ENCODE results near the gene TEN1.

Gene TEN1

DNA sequence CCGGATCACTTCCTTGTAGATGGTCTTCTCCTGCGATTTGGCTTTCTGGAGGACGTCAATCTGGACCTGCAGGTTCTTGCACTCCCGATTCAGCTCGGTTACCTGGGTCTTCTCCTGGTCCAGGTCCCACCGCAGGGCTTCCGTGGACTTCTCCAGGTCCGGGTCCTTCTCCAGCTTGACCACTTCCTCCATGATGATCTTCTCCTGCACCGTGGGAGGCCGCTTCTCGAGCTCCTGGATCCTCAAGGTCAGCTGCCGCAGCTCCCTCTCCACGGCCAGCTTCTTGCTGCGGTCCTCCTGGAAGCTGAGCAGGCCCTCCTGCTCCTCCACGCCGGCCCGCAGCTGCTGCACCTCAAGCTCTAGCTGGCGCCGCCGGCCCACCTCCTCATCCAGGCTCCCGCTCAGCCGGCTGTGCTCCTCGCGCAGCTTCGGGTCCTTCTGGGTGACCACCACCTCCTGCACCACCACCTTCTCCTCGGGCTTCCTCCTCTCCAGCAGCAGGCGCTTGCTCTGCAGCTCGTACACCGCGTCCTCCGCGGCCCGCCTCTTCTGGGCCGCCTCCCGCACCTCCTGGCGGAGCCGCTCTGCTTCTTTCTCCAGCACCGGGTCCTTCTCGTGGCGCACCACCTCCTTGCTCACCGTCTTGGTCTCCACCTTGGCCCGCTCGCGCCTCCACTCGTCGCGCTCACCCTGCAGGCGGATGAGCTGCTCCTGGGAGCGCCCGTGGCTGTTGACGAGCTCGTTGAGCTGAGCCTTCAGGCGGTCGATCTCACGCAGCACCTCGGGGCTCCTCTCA lies 29.8 kb downstream of the TEN1 start:
- H3K36me3 ChIP-seq (ENCODE audit: low read length) = no peaks in the 10 kb centered on the region
- no peak overlapping the region for H3K27ac ChIP-seq (ENCODE audit: low read depth, low read length)
- no peak overlapping the region for H3K4me2 ChIP-seq (ENCODE audit: low read depth, low read length, poor library complexity, severe bottlenecking)
- no peak overlapping the region for H3K4me3 ChIP-seq (ENCODE audit: insufficient read depth, low read length, poor library complexity, severe bottlenecking)
- H3K27me3 ChIP-seq (ENCODE audit: low read length) = no peaks in the 10 kb centered on the region
- H2AFZ ChIP-seq (ENCODE audit: low read depth, low read length, severe bottlenecking) = no peak overlapping the region
- no peaks in the 10 kb centered on the region for H3K79me2 ChIP-seq (ENCODE audit: insufficient read depth, low read length)
- no peak for TF ChIP-seq EZH2phosphoT487 (conservative IDR thresholded peaks at IDR 0.05; ENCODE audit: low read length)
- TF ChIP-seq, protein P1, sequence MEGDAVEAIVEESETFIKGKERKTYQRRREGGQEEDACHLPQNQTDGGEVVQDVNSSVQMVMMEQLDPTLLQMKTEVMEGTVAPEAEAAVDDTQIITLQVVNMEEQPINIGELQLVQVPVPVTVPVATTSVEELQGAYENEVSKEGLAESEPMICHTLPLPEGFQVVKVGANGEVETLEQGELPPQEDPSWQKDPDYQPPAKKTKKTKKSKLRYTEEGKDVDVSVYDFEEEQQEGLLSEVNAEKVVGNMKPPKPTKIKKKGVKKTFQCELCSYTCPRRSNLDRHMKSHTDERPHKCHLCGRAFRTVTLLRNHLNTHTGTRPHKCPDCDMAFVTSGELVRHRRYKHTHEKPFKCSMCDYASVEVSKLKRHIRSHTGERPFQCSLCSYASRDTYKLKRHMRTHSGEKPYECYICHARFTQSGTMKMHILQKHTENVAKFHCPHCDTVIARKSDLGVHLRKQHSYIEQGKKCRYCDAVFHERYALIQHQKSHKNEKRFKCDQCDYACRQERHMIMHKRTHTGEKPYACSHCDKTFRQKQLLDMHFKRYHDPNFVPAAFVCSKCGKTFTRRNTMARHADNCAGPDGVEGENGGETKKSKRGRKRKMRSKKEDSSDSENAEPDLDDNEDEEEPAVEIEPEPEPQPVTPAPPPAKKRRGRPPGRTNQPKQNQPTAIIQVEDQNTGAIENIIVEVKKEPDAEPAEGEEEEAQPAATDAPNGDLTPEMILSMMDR (IDR thresholded peaks at IDR 0.05; ENCODE audit: insufficient read depth, low read length, poor library complexity, severe bottlenecking) = no peak
- H3K9me3 ChIP-seq (ENCODE audit: insufficient read depth, low read length) = no peaks in the 10 kb centered on the region
- no peak overlapping the region for H3K9ac ChIP-seq (ENCODE audit: low read length)
- no peaks in the 10 kb centered on the region for H4K20me1 ChIP-seq (ENCODE audit: low read depth, low read length)
- H3K9me2 ChIP-seq (replicated peaks; ENCODE audit: insufficient read depth, low read length) = no peaks in the 10 kb centered on the region
- no peaks in the 10 kb centered on the region for H3F3A ChIP-seq (ENCODE audit: insufficient read depth)

DNA sequence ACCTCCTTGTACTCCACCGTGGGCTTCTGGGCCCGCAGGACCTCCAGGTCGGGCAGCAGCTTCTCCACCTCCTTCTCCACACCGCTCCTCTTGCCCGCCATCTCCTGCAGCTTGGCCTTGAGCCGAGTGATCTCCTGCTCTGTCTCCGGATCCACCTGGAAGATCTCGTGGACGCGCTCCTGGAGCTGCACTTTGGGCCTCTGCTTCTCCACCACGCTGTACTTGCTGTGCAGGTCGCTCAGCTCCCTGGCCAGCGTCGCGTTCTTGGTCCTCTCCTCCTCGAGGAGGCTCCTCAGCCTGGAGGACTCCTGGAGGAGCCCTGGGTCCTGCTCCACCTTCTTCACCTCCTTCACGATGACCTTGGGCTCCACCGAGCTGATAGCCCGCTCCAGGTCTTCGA lies 30.4 kb downstream of the TEN1 start:
- Histone ChIP-seq H3K4me2 (ENCODE audit: low read depth, low read length, poor library complexity, severe bottlenecking) (no peak overlapping the region), H3F3A (ENCODE audit: insufficient read depth) (no peaks in the 10 kb centered on the region), H4K20me1 (ENCODE audit: low read depth, low read length) (no peaks in the 10 kb centered on the region), H3K9me2 (replicated peaks; ENCODE audit: insufficient read depth, low read length) (no peaks in the 10 kb centered on the region), H2AFZ (ENCODE audit: low read depth, low read length, severe bottlenecking) (no peak overlapping the region), H3K79me2 (ENCODE audit: insufficient read depth, low read length) (no peaks in the 10 kb centered on the region), H3K36me3 (ENCODE audit: low read length) (no peaks in the 10 kb centered on the region), H3K27me3 (ENCODE audit: low read length) (no peaks in the 10 kb centered on the region), H3K9ac (ENCODE audit: low read length) (no peak overlapping the region), H3K27ac (ENCODE audit: low read depth, low read length) (no peak overlapping the region), H3K4me3 (ENCODE audit: insufficient read depth, low read length, poor library complexity, severe bottlenecking) (no peak overlapping the region), H3K9me3 (ENCODE audit: insufficient read depth, low read length) (no peaks in the 10 kb centered on the region)
- no peak for TF ChIP-seq EZH2phosphoT487 (conservative IDR thresholded peaks at IDR 0.05; ENCODE audit: low read length)
- TF ChIP-seq, protein P1 (IDR thresholded peaks at IDR 0.05; ENCODE audit: insufficient read depth, low read length, poor library complexity, severe bottlenecking) = no peak

DNA sequence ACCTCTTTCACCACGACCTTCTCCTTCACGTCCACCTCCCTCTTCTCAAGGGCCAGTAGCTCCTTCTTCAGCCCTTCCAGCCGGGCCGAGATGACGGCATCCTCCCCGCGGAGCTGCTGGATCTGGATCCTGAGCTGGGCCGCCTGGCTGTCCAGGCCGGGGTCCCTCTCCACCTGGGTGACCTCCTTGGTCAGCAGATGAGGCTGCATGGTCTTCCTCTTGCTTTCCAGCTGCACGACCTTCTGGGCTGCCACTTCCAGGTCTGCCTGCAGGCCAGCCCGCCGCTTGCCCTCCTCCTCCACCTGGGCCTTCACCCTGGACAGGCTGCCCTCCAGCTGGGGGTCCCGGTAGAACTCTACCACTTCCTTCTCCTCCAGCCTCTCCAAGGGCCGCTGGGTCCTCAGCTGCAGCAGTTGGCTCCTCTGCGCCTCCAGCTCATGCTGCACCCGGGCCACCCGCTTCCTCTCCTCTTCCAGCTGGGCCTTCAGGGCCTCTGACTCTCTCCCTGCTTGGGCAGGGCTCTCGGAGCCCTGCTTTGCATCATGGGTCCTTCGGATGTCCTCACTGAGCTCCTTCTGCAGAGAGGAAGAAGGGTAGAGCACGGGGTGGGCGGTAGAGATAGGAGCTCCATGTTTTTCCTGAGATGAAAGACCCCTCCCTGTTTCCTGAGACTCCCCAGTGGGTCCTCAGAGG lies 31.1 kb downstream of the TEN1 start:
- no peak overlapping the region for H3K27ac ChIP-seq (ENCODE audit: low read depth, low read length)
- H2AFZ ChIP-seq (ENCODE audit: low read depth, low read length, severe bottlenecking) = no peak overlapping the region
- no peak overlapping the region for H3K4me2 ChIP-seq (ENCODE audit: low read depth, low read length, poor library complexity, severe bottlenecking)
- no peaks in the 10 kb centered on the region for H3K27me3 ChIP-seq (ENCODE audit: low read length)
- H3F3A ChIP-seq (ENCODE audit: insufficient read depth) = no peaks in the 10 kb centered on the region
- no peaks in the 10 kb centered on the region for H4K20me1 ChIP-seq (ENCODE audit: low read depth, low read length)
- no peaks in the 10 kb centered on the region for H3K9me3 ChIP-seq (ENCODE audit: insufficient read depth, low read length)
- no peak overlapping the region for H3K4me3 ChIP-seq (ENCODE audit: insufficient read depth, low read length, poor library complexity, severe bottlenecking)
- H3K36me3 ChIP-seq (ENCODE audit: low read length) = no peaks in the 10 kb centered on the region
- no peak for TF ChIP-seq EZH2phosphoT487 (conservative IDR thresholded peaks at IDR 0.05; ENCODE audit: low read length)
- TF ChIP-seq, protein P1 (IDR thresholded peaks at IDR 0.05; ENCODE audit: insufficient read depth, low read length, poor library complexity, severe bottlenecking) = no peak
- no peak overlapping the region for H3K9ac ChIP-seq (ENCODE audit: low read length)
- H3K9me2 ChIP-seq (replicated peaks; ENCODE audit: insufficient read depth, low read length) = no peaks in the 10 kb centered on the region
- no peaks in the 10 kb centered on the region for H3K79me2 ChIP-seq (ENCODE audit: insufficient read depth, low read length)

All from SU-DHL-6 (cell line).